ENCODE results near the gene SPOUT1. TPM values are rescaled to one million over a fixed set of nuclear protein-coding genes. Genes with fewer than 3 reads are reported as not detected.
A peak's percentile ranks its signal among the peaks of the same experiment; 100 is the strongest.

SPOUT1 gene
- total and polyA plus RNA-seq, 10 of the 15 experiments (the other 5 are each of a cell fraction or from before 2014, with no cell fraction given), result 5.7 to 95.0 (median 40.6) TPM

DNA sequence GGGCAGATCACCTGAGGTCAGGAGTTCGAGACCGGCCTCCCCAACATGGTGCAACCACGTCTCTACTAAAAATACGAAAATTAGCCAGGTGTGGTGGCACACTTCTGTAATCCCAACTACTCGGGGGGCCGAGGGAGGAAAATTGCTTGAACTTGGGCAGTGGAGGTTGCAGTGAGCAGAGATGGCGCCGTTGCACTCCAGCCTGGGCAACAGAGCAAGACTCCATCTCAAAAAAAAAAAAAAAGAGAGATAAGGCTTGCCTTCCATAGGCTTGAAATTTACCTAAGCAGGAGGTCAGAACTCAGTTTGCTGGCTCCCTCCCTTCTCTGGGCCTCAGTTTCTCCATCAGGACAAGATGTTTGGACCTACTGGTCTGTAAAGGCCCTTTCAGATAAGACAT, 1.3 kb downstream of the SPOUT1 start:
- in situ Hi-C loops (cut with MboI), result no loop called here
- DNase-seq (ENCODE audit: low read depth, low spot score), result no peak
- H4K20me1 ChIP-seq (ENCODE audit: control insufficient read depth, insufficient read depth), result no peaks in the 10 kb centered on the region
- H3K79me2 ChIP-seq (ENCODE audit: control insufficient read depth, insufficient read depth, low read length), result peaks cover 14% of the 10 kb centered on the region
- SMC1A ChIA-PET (ENCODE audit: uncharacterized antibody, unreplicated experiment), result interaction anchor here (1.3 kb wide), 1 partner anchor 10 kb away, joined by 6 read pairs; the partner anchor contains the start of gene ENDOG
- H3K27ac ChIP-seq (ENCODE audit: control insufficient read depth, insufficient read depth), result no peak overlapping the region
- no peak for FAIRE-seq
- H3K9me3 ChIP-seq (replicated peaks; ENCODE audit: control insufficient read depth, insufficient read depth, low read length), result no peaks in the 10 kb centered on the region
- H2AFZ ChIP-seq (ENCODE audit: control insufficient read depth, low read depth, low read length), result no peak overlapping the region
- intact Hi-C loops (cut with micrococcal nuclease; ENCODE audit: unreplicated experiment), result no loop called here
- H3K4me3 ChIP-seq, result peak overlapping the region; percentile 92
- CTCF ChIA-PET, result interaction anchor here (0.8 to 2.9 kb wide), 3 partner anchors 10 to 99 kb away, joined by 3 to 22 read pairs (median 3); partner anchors contain the start of gene ENDOG
- H3K27me3 ChIP-seq (replicated peaks in 1 of 2; ENCODE audit: control insufficient read depth in 2 of 2, insufficient read depth in 2 of 2, low read length in 1 of 2), result no peaks in the 10 kb centered on the region
- no TSS peak for BruUV-seq (replicated peaks)
- H3K9ac ChIP-seq (ENCODE audit: control insufficient read depth, insufficient read depth, low read length), result peak overlapping the region; percentile 89; the same call in 1 of the 2 replicates
- WGBS (ENCODE audit: insufficient coverage, insufficient replicate concordance, low lambda C conversion rate, missing lambda C conversion rate), result 86% methylated on average over 8 of the region's 8 CpGs
- RAD21 ChIA-PET (ENCODE audit: unreplicated experiment), result interaction anchor here (1.4 kb wide), 1 partner anchor 10 kb away, joined by 5 read pairs; the partner anchor contains the start of gene ENDOG
- H3K4me1 ChIP-seq (ENCODE audit: control insufficient read depth, insufficient read depth, low read length), result peaks cover 7% of the 10 kb centered on the region; the same call in 1 of the 2 replicates
- peaks cover 14 to 21% of the 10 kb centered on the region in 2 experiments for H3K36me3 ChIP-seq (ENCODE audit: control insufficient read depth in 2 of 2, insufficient read depth in 2 of 2, low read length in 1 of 2)
- peak overlapping the region; percentile 80 for H3K4me2 ChIP-seq (ENCODE audit: control insufficient read depth, insufficient read depth)
- no peak for ATAC-seq
- POLR2A ChIA-PET, result interaction anchor here (1.8 kb wide), 1 partner anchor 10 kb away, joined by 15 read pairs; the partner anchor contains the start of gene ENDOG
- TF ChIP-seq SUZ12 (IDR thresholded peaks at IDR 0.05; ENCODE audit: unreplicated experiment) (no peak), EED (IDR thresholded peaks at IDR 0.05; ENCODE audit: low read depth) (no peak), SREBF1 (IDR thresholded peaks at IDR 0.05; ENCODE audit: low read length) (no peak), TCF3 (IDR thresholded peaks at IDR 0.05; ENCODE audit: borderline replicate concordance, insufficient read depth, low read depth, low read length) (no peak), CREM (IDR thresholded peaks at IDR 0.05; ENCODE audit: low read depth) (no peak), NFXL1 (IDR thresholded peaks at IDR 0.05; ENCODE audit: borderline replicate concordance) (no peak), CBX5 (IDR thresholded peaks at IDR 0.05; ENCODE audit: low read depth) (no peak), CBX3 (IDR thresholded peaks at IDR 0.05; ENCODE audit: borderline replicate concordance, low read depth) (no peak), ATF7 (IDR thresholded peaks at IDR 0.05; ENCODE audit: low read depth) (no peak), YBX1 (IDR thresholded peaks at IDR 0.05) (no peak), PML (IDR thresholded peaks at IDR 0.05; ENCODE audit: low read length) (no peak), SRF (IDR thresholded peaks at IDR 0.05; ENCODE audit: low read depth in 2 of 2, low read length in 2 of 2) (no peak), TAF1 (IDR thresholded peaks at IDR 0.05; ENCODE audit: borderline replicate concordance, low read depth, low read length) (no peak), BMI1 (IDR thresholded peaks at IDR 0.05; ENCODE audit: borderline replicate concordance) (no peak), IRF3 (IDR thresholded peaks at IDR 0.05) (no peak)
- TF ChIP-seq, protein P1, sequence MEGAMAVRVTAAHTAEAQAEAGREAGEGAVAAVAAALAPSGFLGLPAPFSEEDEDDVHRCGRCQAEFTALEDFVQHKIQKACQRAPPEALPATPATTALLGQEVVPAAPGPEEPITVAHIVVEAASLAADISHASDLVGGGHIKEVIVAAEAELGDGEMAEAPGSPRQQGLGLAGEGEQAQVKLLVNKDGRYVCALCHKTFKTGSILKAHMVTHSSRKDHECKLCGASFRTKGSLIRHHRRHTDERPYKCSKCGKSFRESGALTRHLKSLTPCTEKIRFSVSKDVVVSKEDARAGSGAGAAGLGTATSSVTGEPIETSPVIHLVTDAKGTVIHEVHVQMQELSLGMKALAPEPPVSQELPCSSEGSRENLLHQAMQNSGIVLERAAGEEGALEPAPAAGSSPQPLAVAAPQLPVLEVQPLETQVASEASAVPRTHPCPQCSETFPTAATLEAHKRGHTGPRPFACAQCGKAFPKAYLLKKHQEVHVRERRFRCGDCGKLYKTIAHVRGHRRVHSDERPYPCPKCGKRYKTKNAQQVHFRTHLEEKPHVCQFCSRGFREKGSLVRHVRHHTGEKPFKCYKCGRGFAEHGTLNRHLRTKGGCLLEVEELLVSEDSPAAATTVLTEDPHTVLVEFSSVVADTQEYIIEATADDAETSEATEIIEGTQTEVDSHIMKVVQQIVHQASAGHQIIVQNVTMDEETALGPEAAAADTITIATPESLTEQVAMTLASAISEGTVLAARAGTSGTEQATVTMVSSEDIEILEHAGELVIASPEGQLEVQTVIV (IDR thresholded peaks at IDR 0.05; ENCODE audit: borderline replicate concordance, partially characterized antibody), result no peak
- TF ChIP-seq, protein P2, sequence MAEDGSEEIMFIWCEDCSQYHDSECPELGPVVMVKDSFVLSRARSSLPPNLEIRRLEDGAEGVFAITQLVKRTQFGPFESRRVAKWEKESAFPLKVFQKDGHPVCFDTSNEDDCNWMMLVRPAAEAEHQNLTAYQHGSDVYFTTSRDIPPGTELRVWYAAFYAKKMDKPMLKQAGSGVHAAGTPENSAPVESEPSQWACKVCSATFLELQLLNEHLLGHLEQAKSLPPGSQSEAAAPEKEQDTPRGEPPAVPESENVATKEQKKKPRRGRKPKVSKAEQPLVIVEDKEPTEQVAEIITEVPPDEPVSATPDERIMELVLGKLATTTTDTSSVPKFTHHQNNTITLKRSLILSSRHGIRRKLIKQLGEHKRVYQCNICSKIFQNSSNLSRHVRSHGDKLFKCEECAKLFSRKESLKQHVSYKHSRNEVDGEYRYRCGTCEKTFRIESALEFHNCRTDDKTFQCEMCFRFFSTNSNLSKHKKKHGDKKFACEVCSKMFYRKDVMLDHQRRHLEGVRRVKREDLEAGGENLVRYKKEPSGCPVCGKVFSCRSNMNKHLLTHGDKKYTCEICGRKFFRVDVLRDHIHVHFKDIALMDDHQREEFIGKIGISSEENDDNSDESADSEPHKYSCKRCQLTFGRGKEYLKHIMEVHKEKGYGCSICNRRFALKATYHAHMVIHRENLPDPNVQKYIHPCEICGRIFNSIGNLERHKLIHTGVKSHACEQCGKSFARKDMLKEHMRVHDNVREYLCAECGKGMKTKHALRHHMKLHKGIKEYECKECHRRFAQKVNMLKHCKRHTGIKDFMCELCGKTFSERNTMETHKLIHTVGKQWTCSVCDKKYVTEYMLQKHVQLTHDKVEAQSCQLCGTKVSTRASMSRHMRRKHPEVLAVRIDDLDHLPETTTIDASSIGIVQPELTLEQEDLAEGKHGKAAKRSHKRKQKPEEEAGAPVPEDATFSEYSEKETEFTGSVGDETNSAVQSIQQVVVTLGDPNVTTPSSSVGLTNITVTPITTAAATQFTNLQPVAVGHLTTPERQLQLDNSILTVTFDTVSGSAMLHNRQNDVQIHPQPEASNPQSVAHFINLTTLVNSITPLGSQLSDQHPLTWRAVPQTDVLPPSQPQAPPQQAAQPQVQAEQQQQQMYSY (CRISPR knock-in tag; IDR thresholded peaks at IDR 0.05), result no peak

All from GM12878 (cell line).